ENCODE data around the gene RELB. TPM values are rescaled to one million over a fixed set of nuclear protein-coding genes. Genes with fewer than 3 reads are reported as not detected.

Gene RELB
- total and polyA plus RNA-seq, 9 of the 15 experiments (the other 6 are each of a cell fraction or from before 2014, with no cell fraction given) = 0.15 to 1.1 (median 0.28) TPM; not detected in 2

DNA sequence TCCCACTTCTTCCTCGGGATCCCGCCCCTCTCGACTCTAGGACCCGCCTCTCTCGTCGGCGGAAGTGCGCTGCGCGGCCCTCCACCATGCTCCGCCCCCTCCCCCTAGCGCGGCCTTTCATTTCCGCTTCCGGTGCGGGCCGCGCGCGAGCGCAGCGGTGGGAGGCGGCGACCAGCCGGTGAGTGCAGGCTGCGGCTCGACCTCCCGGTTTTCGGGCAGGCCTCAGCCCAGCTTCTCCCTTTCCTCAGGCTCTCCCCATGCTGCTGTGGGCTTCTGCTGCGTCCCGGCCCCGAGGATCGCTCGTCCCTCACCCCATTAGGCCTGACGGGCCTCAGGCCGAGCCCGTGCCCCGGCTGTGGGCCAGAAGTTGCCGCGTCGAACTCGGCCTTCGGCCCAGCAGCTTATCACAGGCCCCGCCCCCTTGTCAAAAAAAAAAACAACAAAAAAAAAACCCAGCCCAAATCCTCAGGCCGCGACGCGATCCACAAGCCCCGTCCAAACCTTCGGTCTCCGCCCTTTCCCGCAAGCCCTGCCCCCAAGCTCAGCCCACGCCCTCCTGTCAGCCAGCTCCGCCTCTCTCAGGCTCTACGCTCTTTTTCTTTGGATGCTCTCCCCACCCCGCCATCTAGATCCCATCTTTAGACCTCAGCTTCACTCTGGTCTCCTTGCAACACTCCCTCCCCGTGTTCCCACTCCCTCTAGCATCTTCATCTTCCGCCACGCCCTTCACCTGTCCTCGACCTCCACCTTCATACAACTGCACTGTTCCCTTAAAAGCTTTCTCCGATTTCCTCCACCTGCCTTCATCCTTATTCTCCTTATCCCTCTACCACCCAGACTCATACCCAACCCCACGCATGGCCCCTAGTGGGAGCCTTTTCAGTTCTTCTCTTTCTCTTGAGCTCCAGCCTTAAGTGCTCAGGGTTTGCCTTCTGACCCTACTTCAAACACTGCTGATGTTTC is 37.9 kb downstream of the RELB start, which contains the start of gene CLASRP (continued):
- TF ChIP-seq, protein P1, sequence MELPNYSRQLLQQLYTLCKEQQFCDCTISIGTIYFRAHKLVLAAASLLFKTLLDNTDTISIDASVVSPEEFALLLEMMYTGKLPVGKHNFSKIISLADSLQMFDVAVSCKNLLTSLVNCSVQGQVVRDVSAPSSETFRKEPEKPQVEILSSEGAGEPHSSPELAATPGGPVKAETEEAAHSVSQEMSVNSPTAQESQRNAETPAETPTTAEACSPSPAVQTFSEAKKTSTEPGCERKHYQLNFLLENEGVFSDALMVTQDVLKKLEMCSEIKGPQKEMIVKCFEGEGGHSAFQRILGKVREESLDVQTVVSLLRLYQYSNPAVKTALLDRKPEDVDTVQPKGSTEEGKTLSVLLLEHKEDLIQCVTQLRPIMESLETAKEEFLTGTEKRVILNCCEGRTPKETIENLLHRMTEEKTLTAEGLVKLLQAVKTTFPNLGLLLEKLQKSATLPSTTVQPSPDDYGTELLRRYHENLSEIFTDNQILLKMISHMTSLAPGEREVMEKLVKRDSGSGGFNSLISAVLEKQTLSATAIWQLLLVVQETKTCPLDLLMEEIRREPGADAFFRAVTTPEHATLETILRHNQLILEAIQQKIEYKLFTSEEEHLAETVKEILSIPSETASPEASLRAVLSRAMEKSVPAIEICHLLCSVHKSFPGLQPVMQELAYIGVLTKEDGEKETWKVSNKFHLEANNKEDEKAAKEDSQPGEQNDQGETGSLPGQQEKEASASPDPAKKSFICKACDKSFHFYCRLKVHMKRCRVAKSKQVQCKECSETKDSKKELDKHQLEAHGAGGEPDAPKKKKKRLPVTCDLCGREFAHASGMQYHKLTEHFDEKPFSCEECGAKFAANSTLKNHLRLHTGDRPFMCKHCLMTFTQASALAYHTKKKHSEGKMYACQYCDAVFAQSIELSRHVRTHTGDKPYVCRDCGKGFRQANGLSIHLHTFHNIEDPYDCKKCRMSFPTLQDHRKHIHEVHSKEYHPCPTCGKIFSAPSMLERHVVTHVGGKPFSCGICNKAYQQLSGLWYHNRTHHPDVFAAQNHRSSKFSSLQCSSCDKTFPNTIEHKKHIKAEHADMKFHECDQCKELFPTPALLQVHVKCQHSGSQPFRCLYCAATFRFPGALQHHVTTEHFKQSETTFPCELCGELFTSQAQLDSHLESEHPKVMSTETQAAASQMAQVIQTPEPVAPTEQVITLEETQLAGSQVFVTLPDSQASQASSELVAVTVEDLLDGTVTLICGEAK (IDR thresholded peaks at IDR 0.05) = peak; percentile 98
- TF ChIP-seq, protein P1 (CRISPR knock-in tag; IDR thresholded peaks at IDR 0.05) = no peak
- TF ChIP-seq ERF (CRISPR knock-in tag; IDR thresholded peaks at IDR 0.05) (peak; percentile 88; the same call in 1 of the 2 replicates), ZNF384 (IDR thresholded peaks at IDR 0.05; ENCODE audit: low read depth, low read length) (peak; percentile 87), RBFOX2 (IDR thresholded peaks at IDR 0.05; ENCODE audit: low read depth, low read length) (peak; percentile 97), NR2C1 (IDR thresholded peaks at IDR 0.05) (peak; percentile 95), NR2C1 (tag; IDR thresholded peaks at IDR 0.05) (peak; percentile 95), ZNF766 (CRISPR knock-in tag; conservative IDR thresholded peaks at IDR 0.05) (0 out of 2 replicates have a peak, but pooled peaks have one; percentile 28), ZNF232 (CRISPR knock-in tag; IDR thresholded peaks at IDR 0.05) (0 out of 2 replicates have a peak, but pooled peaks have one; percentile 63), NR1H2 (CRISPR knock-in tag; IDR thresholded peaks at IDR 0.05) (no peak), SOX6 (IDR thresholded peaks at IDR 0.05) (0 out of 2 replicates have a peak, but pooled peaks have one; percentile 14), KDM4B (IDR thresholded peaks at IDR 0.05; ENCODE audit: borderline replicate concordance in 2 of 2, low read depth in 1 of 2) (peak in 1 of 2 experiments; percentile 95; a peak in 2 of 4 replicates), HDAC1 (IDR thresholded peaks at IDR 0.05) (peak in 1 of 2 experiments; percentile 93; a peak in 2 of 4 replicates)
- TF ChIP-seq, protein P2, sequence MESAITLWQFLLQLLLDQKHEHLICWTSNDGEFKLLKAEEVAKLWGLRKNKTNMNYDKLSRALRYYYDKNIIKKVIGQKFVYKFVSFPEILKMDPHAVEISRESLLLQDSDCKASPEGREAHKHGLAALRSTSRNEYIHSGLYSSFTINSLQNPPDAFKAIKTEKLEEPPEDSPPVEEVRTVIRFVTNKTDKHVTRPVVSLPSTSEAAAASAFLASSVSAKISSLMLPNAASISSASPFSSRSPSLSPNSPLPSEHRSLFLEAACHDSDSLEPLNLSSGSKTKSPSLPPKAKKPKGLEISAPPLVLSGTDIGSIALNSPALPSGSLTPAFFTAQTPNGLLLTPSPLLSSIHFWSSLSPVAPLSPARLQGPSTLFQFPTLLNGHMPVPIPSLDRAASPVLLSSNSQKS (CRISPR knock-in tag; IDR thresholded peaks at IDR 0.05) = no peak
- TF ChIP-seq, protein P3, sequence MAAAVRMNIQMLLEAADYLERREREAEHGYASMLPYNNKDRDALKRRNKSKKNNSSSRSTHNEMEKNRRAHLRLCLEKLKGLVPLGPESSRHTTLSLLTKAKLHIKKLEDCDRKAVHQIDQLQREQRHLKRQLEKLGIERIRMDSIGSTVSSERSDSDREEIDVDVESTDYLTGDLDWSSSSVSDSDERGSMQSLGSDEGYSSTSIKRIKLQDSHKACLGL (CRISPR knock-in tag; IDR thresholded peaks at IDR 0.05; ENCODE audit: borderline replicate concordance, poor library complexity, severe bottlenecking) = no peak

Data from K562 (cell line).